HCT116 (cell line): Measurements from ENCODE around the gene POLD1. TPM values are rescaled to one million over a fixed set of nuclear protein-coding genes. Genes with fewer than 3 reads are reported as not detected.

Source experiments
- ATAC-seq: fragments of 200-7000 bp; cut with Tn5 transposase; 2 replicates; pipeline ENCODE4 v1.9.1; 2020; ENCODE audit warnings: mild to moderate bottlenecking, moderate library complexity
- BruUV-seq: library from RNA; stranded (reverse); fragments of 400-500 nt; replicated peaks from 2 replicates; lab custom pipeline; 2021; lab: Mats Ljungman, UMichigan
- CTCF ChIA-PET: fragments of 300-600 bp; sonication (Branson Sonifier 250); formaldehyde crosslinking; loops from one replicate; lab custom pipeline; 2021; ENCODE audit warnings: antibody characterized with exemption; lab: Charles Lee
- POLR2A ChIA-PET: fragments of 300-600, 350-600 bp; sonication (Branson Sonifier 250); formaldehyde crosslinking; loops from one replicate; lab custom pipeline; 2021; ENCODE audit warnings: antibody characterized with exemption; lab: Charles Lee
- RAD21 ChIA-PET, 2 experiments: fragments of 300-600 bp; sonication (Branson Sonifier 250); formaldehyde crosslinking; loops; one replicate each; lab custom pipeline; 2023; ENCODE audit warnings: low total read pairs in 2 of 2; ENCODE audit not compliant: uncharacterized antibody in 2 of 2, unreplicated experiment in 2 of 2, low non-redundant PET in 1 of 2; lab: Charles Lee
- DNase-seq: peaks from one replicate; pipeline ENCODE4 v3.0.0-alpha.2; 2010; ENCODE audit warnings: low read depth, low spot score
- H2AFZ ChIP-seq: fragments of 200-600 bp; shearing (Covaris generic), sonication (generic); 2 replicates; pipeline ENCODE4 v1.6.1; 2017; ENCODE audit warnings: low read depth, mixed run types, mixed read lengths, antibody characterized with exemption, low read length; ENCODE audit not compliant: poor library complexity, severe bottlenecking
- H3K27ac ChIP-seq: 2 replicates; pipeline ENCODE4 v1.5.1; 2012; ENCODE audit warnings: low read depth, low read length
- H3K27me3 ChIP-seq: fragments of 200-600 bp; sonication (generic); 2 replicates; pipeline ENCODE4 v1.6.1; 2016; ENCODE audit warnings: mixed run types, low read length, mixed read lengths; ENCODE audit not compliant: insufficient read depth
- H3K36me3 ChIP-seq, 2 experiments: fragments of 200-500 bp in 1 of 2; fragments of 200-600 bp in 1 of 2; sonication (Bioruptor generic) in 1 of 2; sonication (generic) in 1 of 2; 2 replicates each; pipeline versions ENCODE4 v1.5.1 to v1.6.1; 2014 to 2016; ENCODE audit warnings: low read length in 2 of 2, inconsistent platforms in 1 of 2, mixed read lengths in 1 of 2, mixed run types in 1 of 2; ENCODE audit not compliant: insufficient read depth in 2 of 2, control insufficient read depth in 1 of 2
- H3K4me1 ChIP-seq, 2 experiments: fragments of 200-600 bp in 1 of 2; sonication (generic) in 1 of 2; 2 replicates each; pipeline versions ENCODE4 v1.5.1 to v1.6.1; 2012 to 2017; ENCODE audit warnings: low read length in 2 of 2, inconsistent platforms in 1 of 2, mild to moderate bottlenecking in 1 of 2, mixed read lengths in 1 of 2, mixed run types in 1 of 2, moderate library complexity in 1 of 2; ENCODE audit not compliant: insufficient read depth in 2 of 2, control insufficient read depth in 1 of 2
- H3K4me2 ChIP-seq: fragments of 200-600 bp; sonication (generic); 2 replicates; pipeline ENCODE4 v1.6.1; 2017; ENCODE audit warnings: mixed run types, low read length, mixed read lengths
- H3K4me3 ChIP-seq, 2 experiments: fragments of 200-600 bp in 1 of 2; sonication (generic) in 1 of 2; replicated peaks in 1 of 2; 2 replicates each; pipeline ENCODE4 v1.5.1; 2011 to 2016; ENCODE audit warnings: low read length in 2 of 2, control low read depth in 1 of 2, low read depth in 1 of 2, mild to moderate bottlenecking in 1 of 2, mixed read lengths in 1 of 2, mixed run types in 1 of 2
- H3K79me2 ChIP-seq: fragments of 200-600 bp; sonication (generic); 2 replicates; pipeline ENCODE4 v1.6.1; 2017; ENCODE audit warnings: mild to moderate bottlenecking, mixed run types, low read length, moderate library complexity, mixed read lengths; ENCODE audit not compliant: insufficient read depth
- H3K9ac ChIP-seq: fragments of 200-600 bp; sonication (generic); 2 replicates; pipeline ENCODE4 v1.6.1; 2016; ENCODE audit warnings: low read length, mixed read lengths
- H3K9me2 ChIP-seq: fragments of 200-600 bp; sonication (generic), shearing (Covaris generic); 2 replicates; pipeline ENCODE4 v1.6.1; 2017; ENCODE audit warnings: mixed run types, mild to moderate bottlenecking, moderate library complexity; ENCODE audit not compliant: insufficient read depth
- H3K9me3 ChIP-seq, 2 experiments: fragments of 200-500 bp in 1 of 2; fragments of 200-600 bp in 1 of 2; sonication (Bioruptor generic) in 1 of 2; sonication (generic) in 1 of 2; 2 replicates each; pipeline ENCODE4 v1.6.1; 2014 to 2017; ENCODE audit warnings: low read length in 2 of 2, mixed read lengths in 2 of 2, inconsistent platforms in 1 of 2, low read depth in 1 of 2, mild to moderate bottlenecking in 1 of 2, mixed run types in 1 of 2, moderate library complexity in 1 of 2; ENCODE audit not compliant: control insufficient read depth in 1 of 2, insufficient read depth in 1 of 2
- H4K20me1 ChIP-seq: fragments of 200-600 bp; sonication (generic), shearing (Covaris generic); 2 replicates; pipeline ENCODE4 v1.6.1; 2017; ENCODE audit warnings: mixed run types, mild to moderate bottlenecking, moderate library complexity; ENCODE audit not compliant: insufficient read depth
- CBX3 ChIP-seq: IDR thresholded peaks from 2 replicates; pipeline ENCODE4 v1.6.1; 2012; ENCODE audit warnings: low read depth
- CEBPB ChIP-seq: IDR thresholded peaks from 2 replicates; pipeline ENCODE4 v1.6.1; 2012; ENCODE audit warnings: low read depth
- EGR1 ChIP-seq: IDR thresholded peaks from 2 replicates; pipeline ENCODE4 v1.6.1; 2012; ENCODE audit warnings: low read depth
- ELF1 ChIP-seq: IDR thresholded peaks from 2 replicates; pipeline ENCODE4 v1.6.1; 2012; ENCODE audit warnings: low read depth, borderline replicate concordance
- EZH2 ChIP-seq: fragments of 200-600 bp; sonication (generic); IDR thresholded peaks from 2 replicates; pipeline ENCODE4 v1.6.1; 2017; ENCODE audit warnings: antibody characterized with exemption, mixed run types
- EZH2phosphoT487 ChIP-seq: fragments of 200-600 bp; IDR thresholded peaks from 2 replicates; pipeline ENCODE4 v1.6.1; 2018; ENCODE audit warnings: antibody characterized with exemption, borderline replicate concordance
- JUND ChIP-seq: IDR thresholded peaks from 2 replicates; pipeline ENCODE4 v1.6.1; 2012
- POLR2AphosphoS5 ChIP-seq: IDR thresholded peaks from 2 replicates; pipeline ENCODE4 v1.6.1; 2011; ENCODE audit warnings: mild to moderate bottlenecking, low read depth, low read length, moderate library complexity
- SP1 ChIP-seq: IDR thresholded peaks from 2 replicates; pipeline ENCODE4 v1.6.1; 2012; ENCODE audit warnings: low read depth
- ZFX ChIP-seq: fragments of 450-650 bp; IDR thresholded peaks from 2 replicates; pipeline ENCODE4 v1.6.1; 2017
- intact Hi-C: fragments of 100-400 bp; cut with micrococcal nuclease; formaldehyde crosslinking; loops from 2 replicates; pipeline ENCODE4 v1.10.0; 2022
- total RNA-seq: library from RNA; stranded (reverse); gene quantifications from one replicate; pipeline ENCODE4 v1.2.1, GENCODE V29; 2021; ENCODE audit not compliant: unreplicated experiment
- TF ChIP-seq, protein P1 (sequence below), 3 experiments: fragments of 200-600 bp in 1 of 3; sonication (generic) in 1 of 3; IDR thresholded peaks in 2 of 3; conservative IDR thresholded peaks in 1 of 3; 2 replicates each; pipeline ENCODE4 v1.5.1; 2012 to 2017; ENCODE audit warnings: low read depth in 2 of 3, low read length in 2 of 3, antibody characterized with exemption in 1 of 3, borderline replicate concordance in 1 of 3, control low read depth in 1 of 3, mild to moderate bottlenecking in 1 of 3, mixed read lengths in 1 of 3, mixed run types in 1 of 3, moderate library complexity in 1 of 3; ENCODE audit not compliant: insufficient read depth in 1 of 3

Gene POLD1
- total RNA-seq, 1 experiment from 2014 or later: 122 TPM

DNA sequence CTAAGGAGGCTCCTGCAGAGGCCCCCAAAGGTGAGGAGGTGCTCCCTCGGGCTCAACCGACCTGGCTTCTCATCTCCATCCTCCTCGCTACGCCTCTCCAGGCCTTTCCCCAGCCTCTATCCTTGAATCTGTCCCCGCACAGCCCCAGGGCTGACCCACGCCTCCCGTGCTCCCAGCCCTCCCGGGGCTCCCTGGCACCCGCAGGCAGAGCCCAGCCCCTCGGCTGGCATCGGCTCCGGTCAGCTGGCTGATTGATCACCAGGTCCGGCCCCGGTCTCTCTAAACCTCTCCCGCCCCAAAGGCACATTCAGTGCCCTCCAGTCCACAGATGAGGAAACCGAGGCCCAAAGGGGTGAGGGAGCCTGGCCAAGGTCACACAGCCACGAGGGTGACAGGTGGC is 51.1 kb downstream of the POLD1 start:
- Histone ChIP-seq H3K36me3 (no peaks in the 10 kb centered on the region), H3K27ac (no peak overlapping the region), H3K9me2 (no peaks in the 10 kb centered on the region), H3K9me3 (no peaks in the 10 kb centered on the region), H3K27me3 (no peaks in the 10 kb centered on the region), H3K79me2 (no peaks in the 10 kb centered on the region), H3K4me2 (no peak overlapping the region), H4K20me1 (no peaks in the 10 kb centered on the region), H2AFZ (no peak overlapping the region), H3K4me3 (no peak overlapping the region), H3K9ac (no peak overlapping the region), H3K4me1 (peaks cover 6 to 21% of the 10 kb centered on the region in 2 experiments)
- ChIA-PET CTCF (no interaction called here), RAD21 (no interaction called here), POLR2A (interaction anchor here (0.6 kb wide), 1 partner anchor 290 kb away, joined by 3 read pairs; no protein-coding TSS in a partner anchor)
- TF ChIP-seq POLR2AphosphoS5: no peak
- no peak for TF ChIP-seq EZH2
- TF ChIP-seq SP1: no peak
- TF ChIP-seq JUND: no peak
- no peak for TF ChIP-seq ELF1
- TF ChIP-seq ZFX: no peak
- TF ChIP-seq, protein P1, sequence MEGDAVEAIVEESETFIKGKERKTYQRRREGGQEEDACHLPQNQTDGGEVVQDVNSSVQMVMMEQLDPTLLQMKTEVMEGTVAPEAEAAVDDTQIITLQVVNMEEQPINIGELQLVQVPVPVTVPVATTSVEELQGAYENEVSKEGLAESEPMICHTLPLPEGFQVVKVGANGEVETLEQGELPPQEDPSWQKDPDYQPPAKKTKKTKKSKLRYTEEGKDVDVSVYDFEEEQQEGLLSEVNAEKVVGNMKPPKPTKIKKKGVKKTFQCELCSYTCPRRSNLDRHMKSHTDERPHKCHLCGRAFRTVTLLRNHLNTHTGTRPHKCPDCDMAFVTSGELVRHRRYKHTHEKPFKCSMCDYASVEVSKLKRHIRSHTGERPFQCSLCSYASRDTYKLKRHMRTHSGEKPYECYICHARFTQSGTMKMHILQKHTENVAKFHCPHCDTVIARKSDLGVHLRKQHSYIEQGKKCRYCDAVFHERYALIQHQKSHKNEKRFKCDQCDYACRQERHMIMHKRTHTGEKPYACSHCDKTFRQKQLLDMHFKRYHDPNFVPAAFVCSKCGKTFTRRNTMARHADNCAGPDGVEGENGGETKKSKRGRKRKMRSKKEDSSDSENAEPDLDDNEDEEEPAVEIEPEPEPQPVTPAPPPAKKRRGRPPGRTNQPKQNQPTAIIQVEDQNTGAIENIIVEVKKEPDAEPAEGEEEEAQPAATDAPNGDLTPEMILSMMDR (IDR thresholded peaks at IDR 0.05 in 2 of 3, conservative IDR thresholded peaks at IDR 0.05 in 1 of 3; ENCODE audit: borderline replicate concordance in 1 of 3, insufficient read depth in 1 of 3, low read depth in 2 of 3, low read length in 2 of 3): no peak
- no peak for TF ChIP-seq CEBPB
- no peak for TF ChIP-seq EGR1
- TF ChIP-seq EZH2phosphoT487: no peak
- TF ChIP-seq CBX3: no peak
- DNase-seq (no peak), ATAC-seq (no peak)
- BruUV-seq: no TSS peak
- intact Hi-C loops: no loop called here
